NCI-H1436 treated with DMSO at 0.1 percent for 48 hours (cell line): ENCODE measurements around the gene OR3A3.

Experiments
- DNase-seq: peaks from one replicate; lab custom pipeline; 2025; lab: John Stamatoyannopoulos, UW

OR3A3 gene

DNA sequence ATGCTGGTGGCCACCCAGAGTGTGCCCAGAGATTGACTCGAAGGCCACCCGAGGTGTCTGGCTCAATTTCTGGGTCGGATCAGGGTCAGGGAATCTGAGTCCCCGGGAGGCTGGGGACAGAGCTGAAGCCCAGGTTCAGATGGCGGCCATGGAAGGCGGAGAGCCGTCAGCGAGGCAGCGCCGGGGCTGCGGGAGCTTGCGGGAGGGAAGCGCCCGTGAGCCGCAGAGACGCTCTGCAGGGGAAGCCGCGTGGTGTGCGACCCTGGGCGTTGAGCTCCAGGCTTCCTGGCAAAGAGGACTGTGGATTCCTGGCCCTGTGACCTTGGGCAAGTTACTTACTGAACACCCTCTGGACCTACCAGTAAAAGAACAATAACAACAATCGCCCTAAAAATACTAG is 61.0 kb downstream of the OR3A3 start:
- no peak for DNase-seq
